SK-N-SH (cell line): ENCODE results near the gene CLN3.

ENCODE experiments used
- CHD2 ChIP-seq: fragments of 150-350 bp; IDR thresholded peaks from 2 replicates; pipeline ENCODE4 v1.6.1; 2018; ENCODE audit warnings: low read length; ENCODE audit not compliant: partially characterized antibody
- CTCF ChIP-seq: fragments of 200-600 bp; sonication (generic); IDR thresholded peaks from 2 replicates; pipeline ENCODE4 v1.6.1; 2017; ENCODE audit warnings: antibody characterized with exemption, mild to moderate bottlenecking, moderate library complexity
- EP300 ChIP-seq, 2 experiments: IDR thresholded peaks; 2 replicates each; pipeline versions ENCODE4 v1.4.0 to v1.6.1; 2012; ENCODE audit warnings: borderline replicate concordance in 1 of 2, low read depth in 1 of 2, low read length in 1 of 2
- MXI1 ChIP-seq: IDR thresholded peaks from 2 replicates; pipeline ENCODE4 v1.6.1; 2012; ENCODE audit warnings: mild to moderate bottlenecking, low read depth, low read length, improper control_type of control experiment
- POLR2AphosphoS5 ChIP-seq: IDR thresholded peaks from 2 replicates; pipeline ENCODE4 v1.6.1; 2012; ENCODE audit warnings: low read depth, low read length
- RCOR1 ChIP-seq: fragments of 150-350 bp; IDR thresholded peaks from 2 replicates; pipeline ENCODE4 v1.6.1; 2017; ENCODE audit warnings: antibody characterized with exemption, low read length
- REST ChIP-seq: IDR thresholded peaks from 2 replicates; pipeline ENCODE4 v1.6.1; 2012; ENCODE audit warnings: mild to moderate bottlenecking, low read depth, low read length, moderate library complexity
- RFX5 ChIP-seq: IDR thresholded peaks from 2 replicates; pipeline ENCODE4 v1.6.1; 2012; ENCODE audit warnings: mild to moderate bottlenecking, improper control_type of control experiment, low read length
- SIN3A ChIP-seq: IDR thresholded peaks from 2 replicates; pipeline ENCODE4 v1.6.1; 2012; ENCODE audit warnings: low read depth, mild to moderate bottlenecking, low read length, moderate library complexity, borderline replicate concordance
- TCF12 ChIP-seq: IDR thresholded peaks from 2 replicates; pipeline ENCODE4 v1.4.0; 2012
- TEAD4 ChIP-seq: IDR thresholded peaks from 2 replicates; pipeline ENCODE4 v1.4.0; 2012; ENCODE audit warnings: mild to moderate bottlenecking, borderline replicate concordance; ENCODE audit not compliant: insufficient read depth
- USF2 ChIP-seq: fragments of 150-350 bp; IDR thresholded peaks from 2 replicates; pipeline ENCODE4 v1.6.1; 2017; ENCODE audit warnings: antibody characterized with exemption, low read length, low read depth, borderline replicate concordance

- no peak for TF ChIP-seq CTCF
- no peak for TF ChIP-seq CHD2
- TF ChIP-seq EP300 (IDR thresholded peaks at IDR 0.05; ENCODE audit: borderline replicate concordance in 1 of 2, low read depth in 1 of 2, low read length in 1 of 2) = no peak
- TF ChIP-seq MXI1 = no peak
- no peak for TF ChIP-seq RFX5
- no peak for TF ChIP-seq SIN3A
- no peak for TF ChIP-seq POLR2AphosphoS5
- no peak for TF ChIP-seq TCF12
- no peak for TF ChIP-seq REST
- no peak for TF ChIP-seq USF2
- TF ChIP-seq TEAD4 = no peak
- TF ChIP-seq RCOR1 = no peak
Observed at GRCh38 chr16:28534542-28535373, 42.9 kb upstream of the CLN3 start.
